Measurements from ENCODE around the gene RFWD3. TPM values are rescaled to one million over a fixed set of nuclear protein-coding genes. Genes with fewer than 3 reads are reported as not detected.

Gene RFWD3
- total and polyA plus RNA-seq, 12 donors = 1.8 to 10.2 (median 5.6) TPM

- Histone ChIP-seq H3K4me3 (no peak overlapping the region), H3K4me1 (peaks cover 0 to 43% (median 20%) of the 10 kb centered on the region in 9 donors), H3K27me3 (no peaks in the 10 kb centered on the region), H3K36me3 (peaks cover 0 to 25% (median 9%) of the 10 kb centered on the region in 9 donors), H3K9me3 (no peaks in the 10 kb centered on the region), H3K27ac (no peak overlapping the region)
- 93 to 94% methylated on average over 2 of the region's 2 CpGs for WGBS, 2 donors
- intact Hi-C loops (cut with DNase I) = no loop called here
- DNase-seq (no peak), ATAC-seq (no peak)
- no peak for TF ChIP-seq CTCF (IDR thresholded peaks at IDR 0.05)
Observed at GRCh38 chr16:74596586-74596985, 70.1 kb downstream of the RFWD3 start.

GRCh38 chr16:74592847-74593246 lies 73.8 kb downstream of the RFWD3 start:
- Histone ChIP-seq H3K36me3 (peaks cover 0 to 32% (median 7%) of the 10 kb centered on the region in 9 donors), H3K9me3 (no peaks in the 10 kb centered on the region), H3K4me3 (no peak overlapping the region), H3K27me3 (no peaks in the 10 kb centered on the region), H3K27ac (no peak overlapping the region), H3K4me1 (peaks cover 0 to 32% (median 10%) of the 10 kb centered on the region in 9 donors)
- intact Hi-C loops (cut with DNase I) = no loop called here
- no peak for TF ChIP-seq CTCF (IDR thresholded peaks at IDR 0.05)
- DNase-seq = no peak
- WGBS, 2 donors = 84 to 87% methylated on average over 3 of the region's 3 CpGs
- no peak for ATAC-seq

GRCh38 chr16:74591876-74592650 lies 74.6 kb downstream of the RFWD3 start:
- no peaks in the 10 kb centered on the region for H3K9me3 ChIP-seq
- intact Hi-C loops (cut with DNase I) = no loop called here
- DNase-seq (no peak), ATAC-seq (no peak)
- H3K27ac ChIP-seq = no peak overlapping the region
- peaks cover 0 to 30% (median 6%) of the 10 kb centered on the region in 9 donors for H3K36me3 ChIP-seq
- 76 to 79% methylated on average over 9 of the region's 9 CpGs for WGBS, 2 donors
- no peak for TF ChIP-seq CTCF (IDR thresholded peaks at IDR 0.05)
- H3K4me1 ChIP-seq = peaks cover 0 to 38% (median 10%) of the 10 kb centered on the region in 9 donors
- no peaks in the 10 kb centered on the region for H3K27me3 ChIP-seq
- H3K4me3 ChIP-seq = no peak overlapping the region

GRCh38 chr16:74586948-74587347 lies 79.7 kb downstream of the RFWD3 start:
- no peak overlapping the region for H3K27ac ChIP-seq
- no peaks in the 10 kb centered on the region for H3K27me3 ChIP-seq
- no peak for TF ChIP-seq CTCF (IDR thresholded peaks at IDR 0.05)
- H3K36me3 ChIP-seq = peaks cover 0 to 19% (median 0%) of the 10 kb centered on the region in 9 donors
- DNase-seq (no peak), ATAC-seq (no peak)
- intact Hi-C loops (cut with DNase I) = no loop called here
- WGBS, 2 donors = 77 to 79% methylated on average over 6 of the region's 6 CpGs
- H3K4me1 ChIP-seq = peaks cover 0 to 51% (median 3%) of the 10 kb centered on the region in 9 donors
- H3K9me3 ChIP-seq = no peaks in the 10 kb centered on the region
- H3K4me3 ChIP-seq = no peak overlapping the region

All from heart right ventricle (tissue), 16 donors.